Epithelial cell of proximal tubule (primary cell): ENCODE results near the gene PHACTR4. TPM values are rescaled to one million over a fixed set of nuclear protein-coding genes. Genes with fewer than 3 reads are reported as not detected.
"Not testable (repeated sequence)": the region's sequence is repeated elsewhere in the genome, so short reads cannot be mapped to it uniquely, and the experiment has no call there.

ENCODE experiments used
- DNase-seq: peaks from one replicate; pipeline ENCODE4 v3.0.0-alpha.2; 2011; ENCODE audit warnings: low read depth
- H3K4me3 ChIP-seq: 2 replicates; pipeline ENCODE4 v1.5.1; 2011; ENCODE audit warnings: low read depth, mild to moderate bottlenecking, low read length
- total RNA-seq: library from RNA; depleted of rRNA; stranded (reverse); fragments of >200 nt; gene quantifications from 2 replicates; pipeline ENCODE4 v1.2.3, GENCODE V29; 2015
- TF ChIP-seq, protein P1 (sequence below): conservative IDR thresholded peaks from 2 replicates; pipeline ENCODE4 v1.5.1; 2012; ENCODE audit warnings: low read depth, mild to moderate bottlenecking, low read length

PHACTR4 gene
- total RNA-seq, 1 donor from 2014 or later, result 35.9 TPM

GRCh38 chr1:28470146-28470545 lies 100.6 kb downstream of the PHACTR4 start:
- TF ChIP-seq, protein P1, sequence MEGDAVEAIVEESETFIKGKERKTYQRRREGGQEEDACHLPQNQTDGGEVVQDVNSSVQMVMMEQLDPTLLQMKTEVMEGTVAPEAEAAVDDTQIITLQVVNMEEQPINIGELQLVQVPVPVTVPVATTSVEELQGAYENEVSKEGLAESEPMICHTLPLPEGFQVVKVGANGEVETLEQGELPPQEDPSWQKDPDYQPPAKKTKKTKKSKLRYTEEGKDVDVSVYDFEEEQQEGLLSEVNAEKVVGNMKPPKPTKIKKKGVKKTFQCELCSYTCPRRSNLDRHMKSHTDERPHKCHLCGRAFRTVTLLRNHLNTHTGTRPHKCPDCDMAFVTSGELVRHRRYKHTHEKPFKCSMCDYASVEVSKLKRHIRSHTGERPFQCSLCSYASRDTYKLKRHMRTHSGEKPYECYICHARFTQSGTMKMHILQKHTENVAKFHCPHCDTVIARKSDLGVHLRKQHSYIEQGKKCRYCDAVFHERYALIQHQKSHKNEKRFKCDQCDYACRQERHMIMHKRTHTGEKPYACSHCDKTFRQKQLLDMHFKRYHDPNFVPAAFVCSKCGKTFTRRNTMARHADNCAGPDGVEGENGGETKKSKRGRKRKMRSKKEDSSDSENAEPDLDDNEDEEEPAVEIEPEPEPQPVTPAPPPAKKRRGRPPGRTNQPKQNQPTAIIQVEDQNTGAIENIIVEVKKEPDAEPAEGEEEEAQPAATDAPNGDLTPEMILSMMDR, result no peak
- H3K4me3 ChIP-seq, result no peak overlapping the region
- no peak for DNase-seq

GRCh38 chr1:28479497-28479896 lies 110.0 kb downstream of the PHACTR4 start:
- not testable (repeated sequence) for DNase-seq, H3K4me3 ChIP-seq

DNA sequence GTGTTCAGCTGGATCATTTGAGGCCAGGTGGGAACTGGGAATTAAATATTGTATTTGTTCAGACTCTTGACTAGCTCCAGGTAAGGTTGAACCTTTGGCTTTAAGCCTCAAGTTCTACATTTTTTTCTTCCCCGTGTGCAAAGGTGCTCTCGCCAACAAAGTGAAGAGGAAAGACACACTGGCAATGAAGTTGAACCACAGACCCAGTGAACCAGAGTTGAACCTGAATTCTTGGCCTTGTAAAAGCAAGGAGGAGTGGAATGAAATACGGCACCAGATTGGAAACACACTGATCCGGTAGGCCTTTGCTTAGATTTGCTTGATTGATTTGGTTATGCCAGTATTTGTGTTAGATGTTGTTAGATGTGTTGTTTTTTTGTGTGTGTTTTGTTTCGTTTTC lies 110.8 kb downstream of the PHACTR4 start:
- H3K4me3 ChIP-seq, result no peak overlapping the region
- no peak for DNase-seq
- TF ChIP-seq, protein P1, result no peak

- TF ChIP-seq, protein P1, result no peak
- no peak for DNase-seq
- H3K4me3 ChIP-seq, result no peak overlapping the region
These were observed 112.6 kb downstream of the PHACTR4 start for GRCh38 chr1:28482138-28482537.

DNA sequence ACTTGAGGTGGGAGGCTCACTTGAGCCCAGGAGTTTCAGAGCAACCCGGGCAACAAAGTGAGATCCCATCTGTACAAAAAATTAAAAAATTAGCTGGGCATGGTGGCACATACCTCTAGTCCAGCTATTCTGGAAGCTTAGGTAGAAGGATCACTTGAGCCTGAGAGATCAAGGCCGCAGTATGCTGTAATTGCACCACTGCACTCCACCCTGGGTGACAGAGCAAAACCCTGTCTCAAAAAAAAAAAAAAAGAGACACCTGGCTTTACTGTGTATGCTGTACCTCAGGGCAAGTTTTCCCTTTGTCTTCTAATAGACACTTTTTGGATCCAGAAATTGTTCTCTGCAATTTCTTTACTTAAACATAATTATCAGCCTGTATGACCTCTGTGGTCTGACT lies 113.2 kb downstream of the PHACTR4 start:
- DNase-seq, result no peak
- no peak overlapping the region for H3K4me3 ChIP-seq
- TF ChIP-seq, protein P1, result no peak

DNA sequence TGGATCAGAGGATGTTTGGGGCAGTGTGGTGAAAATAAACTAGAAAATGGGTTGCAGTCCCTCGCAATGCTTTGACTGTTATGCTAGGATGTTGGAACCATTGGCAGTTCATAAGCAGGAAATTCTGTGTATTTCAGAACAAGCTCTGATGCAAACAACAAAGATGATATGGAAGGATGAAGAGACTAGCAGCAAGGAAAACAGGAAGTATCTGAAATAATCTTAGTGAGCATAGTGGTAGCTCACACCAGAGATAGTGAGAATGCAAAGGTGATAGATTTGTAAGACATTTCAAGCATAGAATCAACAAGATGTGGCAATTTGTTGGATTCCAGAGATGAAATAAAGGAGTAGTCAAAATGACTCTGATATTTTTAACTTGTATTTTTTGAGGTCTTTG lies 125.2 kb downstream of the PHACTR4 start:
- DNase-seq, result no peak
- H3K4me3 ChIP-seq, result no peak overlapping the region
- TF ChIP-seq, protein P1, result no peak

DNA sequence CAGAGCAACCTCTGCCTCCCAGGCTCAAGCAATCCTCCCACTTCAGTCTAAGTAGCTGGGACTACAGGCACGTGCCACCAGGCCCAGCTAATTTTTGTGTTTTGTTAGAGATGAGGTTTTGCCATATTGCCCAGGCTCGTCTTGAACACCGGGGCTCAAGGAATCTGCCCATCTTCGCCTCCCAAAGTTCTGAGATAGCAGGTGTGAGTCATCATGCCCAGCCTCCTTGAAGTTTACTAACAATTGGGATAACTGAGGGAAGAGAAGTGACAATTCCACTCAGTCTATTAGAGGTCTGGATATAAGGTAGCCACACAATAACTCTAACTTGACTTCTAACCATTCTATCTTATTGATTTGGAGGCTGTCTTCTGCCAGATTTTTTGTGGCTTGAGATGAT lies 130.0 kb downstream of the PHACTR4 start:
- TF ChIP-seq, protein P1, result no peak
- DNase-seq, result no peak
- H3K4me3 ChIP-seq, result no peak overlapping the region

- no peak overlapping the region for H3K4me3 ChIP-seq
- no peak for DNase-seq
- TF ChIP-seq, protein P1, result no peak
These were observed 132.4 kb downstream of the PHACTR4 start for GRCh38 chr1:28501925-28502324.
